Neural crest cell (in vitro differentiated cells): ENCODE measurements around the gene STXBP4. TPM values are rescaled to one million over a fixed set of nuclear protein-coding genes. Genes with fewer than 3 reads are reported as not detected.

Experiments used
- DNase-seq: peaks from one replicate; pipeline ENCODE4 v3.0.0; 2021; ENCODE audit warnings: low read depth, mixed read lengths, low spot score
- H3K27ac Mint-ChIP-seq: one replicate; pipeline ENCODE4 v1.8.0; 2021; ENCODE audit warnings: mild to moderate bottlenecking, mixed read lengths; ENCODE audit not compliant: unreplicated experiment
- H3K27me3 Mint-ChIP-seq: 2 replicates; pipeline ENCODE4 v1.8.0; 2021; ENCODE audit warnings: low read depth, mild to moderate bottlenecking, mixed read lengths
- H3K36me3 Mint-ChIP-seq: 2 replicates; pipeline ENCODE4 v1.8.0; 2021; ENCODE audit warnings: low read depth, mild to moderate bottlenecking, mixed read lengths
- H3K4me1 Mint-ChIP-seq: 2 replicates; pipeline ENCODE4 v1.8.0; 2021; ENCODE audit warnings: mixed read lengths
- H3K4me3 Mint-ChIP-seq: one replicate; pipeline ENCODE4 v1.8.0; 2021; ENCODE audit warnings: mild to moderate bottlenecking, mixed read lengths
- H3K9me3 Mint-ChIP-seq: 2 replicates; pipeline ENCODE4 v1.8.0; 2021; ENCODE audit warnings: mixed read lengths
- CTCF ChIP-seq: fragments of 200-600 bp; sonication (generic); conservative IDR thresholded peaks from 2 replicates; pipeline ENCODE4 v1.5.0; 2021; ENCODE audit warnings: antibody characterized with exemption, mild to moderate bottlenecking
- total RNA-seq: library from RNA; stranded (reverse); gene quantifications from 2 replicates; pipeline ENCODE4 v1.2.1, GENCODE V29; 2021

The STXBP4 gene
- total RNA-seq, 1 donor from 2014 or later: 32.7 TPM

GRCh38 chr17:54932711-54933110, 35.9 kb upstream of the STXBP4 start:
- TF ChIP-seq CTCF: no peak
- Mint-ChIP-seq H3K4me3 (no peak overlapping the region), H3K9me3 (no peaks in the 10 kb centered on the region), H3K36me3 (peaks cover 22% of the 10 kb centered on the region), H3K4me1 (no peaks in the 10 kb centered on the region), H3K27me3 (no peaks in the 10 kb centered on the region), H3K27ac (no peak overlapping the region)
- DNase-seq: no peak

- Mint-ChIP-seq H3K27ac (no peak overlapping the region), H3K4me3 (no peak overlapping the region), H3K36me3 (peaks cover 17% of the 10 kb centered on the region), H3K27me3 (no peaks in the 10 kb centered on the region), H3K4me1 (no peaks in the 10 kb centered on the region), H3K9me3 (no peaks in the 10 kb centered on the region)
- no peak for TF ChIP-seq CTCF
- no peak for DNase-seq
These were observed 34.6 kb upstream of the STXBP4 start for GRCh38 chr17:54933921-54934320.

- no peak overlapping the region for H3K27ac Mint-ChIP-seq
- H3K27me3 Mint-ChIP-seq: no peaks in the 10 kb centered on the region
- H3K4me1 Mint-ChIP-seq: no peaks in the 10 kb centered on the region
- TF ChIP-seq CTCF: no peak
- DNase-seq: no peak
- H3K9me3 Mint-ChIP-seq: no peaks in the 10 kb centered on the region
- peaks cover 14% of the 10 kb centered on the region for H3K36me3 Mint-ChIP-seq
- H3K4me3 Mint-ChIP-seq: no peak overlapping the region
These were observed 33.1 kb upstream of the STXBP4 start for GRCh38 chr17:54935471-54935870.

GRCh38 chr17:54937018-54937417, 31.5 kb upstream of the STXBP4 start:
- DNase-seq: no peak
- H3K27ac Mint-ChIP-seq: no peak overlapping the region
- no peaks in the 10 kb centered on the region for H3K4me1 Mint-ChIP-seq
- no peak overlapping the region for H3K4me3 Mint-ChIP-seq
- H3K9me3 Mint-ChIP-seq: no peaks in the 10 kb centered on the region
- no peaks in the 10 kb centered on the region for H3K27me3 Mint-ChIP-seq
- no peak for TF ChIP-seq CTCF
- peaks cover 13% of the 10 kb centered on the region for H3K36me3 Mint-ChIP-seq

GRCh38 chr17:54937426-54937825, 31.1 kb upstream of the STXBP4 start:
- Mint-ChIP-seq H3K27ac (no peak overlapping the region), H3K36me3 (peaks cover 11% of the 10 kb centered on the region), H3K9me3 (no peaks in the 10 kb centered on the region), H3K4me1 (no peaks in the 10 kb centered on the region), H3K27me3 (no peaks in the 10 kb centered on the region), H3K4me3 (no peak overlapping the region)
- no peak for TF ChIP-seq CTCF
- DNase-seq: no peak

- no peak for TF ChIP-seq CTCF
- Mint-ChIP-seq H3K27ac (no peak overlapping the region), H3K4me1 (no peaks in the 10 kb centered on the region), H3K4me3 (no peak overlapping the region), H3K27me3 (no peaks in the 10 kb centered on the region), H3K36me3 (peaks cover 12% of the 10 kb centered on the region), H3K9me3 (no peaks in the 10 kb centered on the region)
- no peak for DNase-seq
These were observed 27.3 kb upstream of the STXBP4 start for GRCh38 chr17:54941285-54941684.
